ENCODE measurements around the gene TBC1D12. TPM values are rescaled to one million over a fixed set of nuclear protein-coding genes. Genes with fewer than 3 reads are reported as not detected.

TBC1D12 gene
- total RNA-seq, 1 donor from 2014 or later = 5.1 TPM

DNA sequence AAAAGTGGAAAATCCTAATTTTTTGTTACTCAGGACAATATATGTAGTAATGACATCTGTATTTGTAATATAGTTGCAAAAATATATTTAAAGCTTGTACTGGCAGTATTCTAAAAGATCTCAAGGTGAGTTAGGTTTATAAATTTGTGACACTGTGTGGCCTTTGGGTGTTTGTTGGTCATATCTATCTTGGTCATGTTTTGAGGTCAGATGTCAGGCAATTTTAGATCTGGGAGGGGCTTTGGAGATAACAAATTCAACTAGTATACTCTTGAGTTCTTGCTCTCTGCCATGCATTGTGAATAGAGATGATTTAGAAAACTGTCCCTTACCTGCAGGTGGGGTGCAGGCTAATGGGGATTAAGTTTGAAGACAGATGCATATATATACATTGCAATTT is 3.1 kb downstream of the TBC1D12 start:
- Mint-ChIP-seq H3K36me3 (ENCODE audit: unreplicated experiment) (no peaks in the 10 kb centered on the region), H3K9me3 (ENCODE audit: unreplicated experiment) (peaks cover 5% of the 10 kb centered on the region), H3K27me3 (ENCODE audit: unreplicated experiment) (peaks cover 5% of the 10 kb centered on the region), H3K4me3 (ENCODE audit: unreplicated experiment) (no peak overlapping the region), H3K4me1 (ENCODE audit: low read depth, unreplicated experiment) (no peaks in the 10 kb centered on the region), H3K27ac (ENCODE audit: unreplicated experiment) (no peak overlapping the region)
- no peak for TF ChIP-seq CTCF (IDR thresholded peaks at IDR 0.05; ENCODE audit: partially characterized antibody, unreplicated experiment)
- DNase-seq = no peak

- H3K36me3 Mint-ChIP-seq (ENCODE audit: unreplicated experiment) = no peaks in the 10 kb centered on the region
- H3K4me1 Mint-ChIP-seq (ENCODE audit: low read depth, unreplicated experiment) = no peaks in the 10 kb centered on the region
- H3K27ac Mint-ChIP-seq (ENCODE audit: unreplicated experiment) = no peak overlapping the region
- peaks cover 5% of the 10 kb centered on the region for H3K27me3 Mint-ChIP-seq (ENCODE audit: unreplicated experiment)
- H3K4me3 Mint-ChIP-seq (ENCODE audit: unreplicated experiment) = no peak overlapping the region
- no peak for TF ChIP-seq CTCF (IDR thresholded peaks at IDR 0.05; ENCODE audit: partially characterized antibody, unreplicated experiment)
- no peak for DNase-seq
- no peaks in the 10 kb centered on the region for H3K9me3 Mint-ChIP-seq (ENCODE audit: unreplicated experiment)
Observed at GRCh38 chr10:94407668-94408067, 5.3 kb downstream of the TBC1D12 start.

- Mint-ChIP-seq H3K4me3 (ENCODE audit: unreplicated experiment) (no peak overlapping the region), H3K36me3 (ENCODE audit: unreplicated experiment) (no peaks in the 10 kb centered on the region), H3K27me3 (ENCODE audit: unreplicated experiment) (peaks cover 5% of the 10 kb centered on the region), H3K27ac (ENCODE audit: unreplicated experiment) (no peak overlapping the region), H3K9me3 (ENCODE audit: unreplicated experiment) (no peaks in the 10 kb centered on the region), H3K4me1 (ENCODE audit: low read depth, unreplicated experiment) (no peaks in the 10 kb centered on the region)
- no peak for DNase-seq
- TF ChIP-seq CTCF (IDR thresholded peaks at IDR 0.05; ENCODE audit: partially characterized antibody, unreplicated experiment) = no peak
Observed at GRCh38 chr10:94409021-94409657, 6.8 kb downstream of the TBC1D12 start.

DNA sequence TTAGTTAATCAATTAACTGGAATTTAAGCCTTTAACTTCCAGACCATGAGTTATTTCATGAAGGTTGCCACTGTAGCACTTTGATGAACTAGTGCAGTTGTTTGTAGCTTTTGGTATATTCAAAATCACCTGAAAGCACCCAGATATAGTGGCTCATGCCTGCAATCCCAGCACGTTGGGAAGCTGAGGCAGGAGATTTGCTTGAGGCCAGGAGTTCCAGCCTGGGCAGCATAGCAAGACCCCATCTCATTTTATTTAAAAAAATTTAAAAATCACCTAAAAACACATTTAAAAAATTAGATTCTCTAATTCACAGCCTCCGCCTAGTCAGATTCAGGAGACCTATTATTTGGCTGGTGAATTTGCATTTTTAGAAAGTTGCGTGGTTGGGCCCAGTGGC is 9.0 kb downstream of the TBC1D12 start:
- Mint-ChIP-seq H3K27ac (ENCODE audit: unreplicated experiment) (no peak overlapping the region), H3K4me3 (ENCODE audit: unreplicated experiment) (no peak overlapping the region), H3K4me1 (ENCODE audit: low read depth, unreplicated experiment) (no peaks in the 10 kb centered on the region), H3K9me3 (ENCODE audit: unreplicated experiment) (no peaks in the 10 kb centered on the region), H3K27me3 (ENCODE audit: unreplicated experiment) (no peaks in the 10 kb centered on the region), H3K36me3 (ENCODE audit: unreplicated experiment) (no peaks in the 10 kb centered on the region)
- no peak for TF ChIP-seq CTCF (IDR thresholded peaks at IDR 0.05; ENCODE audit: partially characterized antibody, unreplicated experiment)
- no peak for DNase-seq

DNA sequence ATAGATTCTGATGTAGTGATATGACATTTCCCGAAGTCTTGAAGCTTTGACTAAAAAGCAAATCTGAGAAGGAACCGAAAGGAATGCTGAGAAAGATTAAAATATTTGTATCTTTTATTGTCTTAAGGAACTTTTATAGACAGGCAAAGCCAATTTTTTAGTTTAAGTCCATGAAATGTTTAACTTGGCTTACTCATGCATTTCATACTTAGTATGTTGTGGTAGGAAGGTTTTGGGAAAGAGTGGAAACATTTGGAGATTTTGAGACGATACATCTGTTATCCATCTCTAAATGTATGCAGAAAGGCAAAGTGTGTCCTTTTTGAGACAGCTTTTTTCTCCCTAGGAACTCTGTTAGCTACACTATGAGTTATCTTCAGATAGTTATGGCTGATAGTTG is 10.1 kb downstream of the TBC1D12 start:
- TF ChIP-seq CTCF (IDR thresholded peaks at IDR 0.05; ENCODE audit: partially characterized antibody, unreplicated experiment) = no peak
- H3K4me1 Mint-ChIP-seq (ENCODE audit: low read depth, unreplicated experiment) = no peaks in the 10 kb centered on the region
- H3K27me3 Mint-ChIP-seq (ENCODE audit: unreplicated experiment) = no peaks in the 10 kb centered on the region
- no peak overlapping the region for H3K4me3 Mint-ChIP-seq (ENCODE audit: unreplicated experiment)
- no peak for DNase-seq
- H3K36me3 Mint-ChIP-seq (ENCODE audit: unreplicated experiment) = no peaks in the 10 kb centered on the region
- H3K27ac Mint-ChIP-seq (ENCODE audit: unreplicated experiment) = no peak overlapping the region
- no peaks in the 10 kb centered on the region for H3K9me3 Mint-ChIP-seq (ENCODE audit: unreplicated experiment)
